IMR-90 (cell line): ENCODE data around the gene SEMA3C.

Experiments
- BHLHE40 ChIP-seq: fragments of 150-350 bp; IDR thresholded peaks from 2 replicates; pipeline ENCODE4 v1.6.1; 2016; ENCODE audit warnings: mild to moderate bottlenecking, low read depth, low read length
- POLR2A ChIP-seq: IDR thresholded peaks from 2 replicates; pipeline ENCODE4 v1.6.1; 2012; ENCODE audit warnings: mild to moderate bottlenecking, low read depth, low read length
- SMC3 ChIP-seq: fragments of 150-350 bp; IDR thresholded peaks from 2 replicates; pipeline ENCODE4 v1.6.1; 2016; ENCODE audit warnings: low read depth, mild to moderate bottlenecking, antibody characterized with exemption, low read length, moderate library complexity
- TF ChIP-seq, protein P1 (sequence below): conservative IDR thresholded peaks from 2 replicates; pipeline ENCODE4 v1.5.1; 2012; ENCODE audit warnings: mild to moderate bottlenecking, low read depth, low read length, improper control_type of control experiment

DNA sequence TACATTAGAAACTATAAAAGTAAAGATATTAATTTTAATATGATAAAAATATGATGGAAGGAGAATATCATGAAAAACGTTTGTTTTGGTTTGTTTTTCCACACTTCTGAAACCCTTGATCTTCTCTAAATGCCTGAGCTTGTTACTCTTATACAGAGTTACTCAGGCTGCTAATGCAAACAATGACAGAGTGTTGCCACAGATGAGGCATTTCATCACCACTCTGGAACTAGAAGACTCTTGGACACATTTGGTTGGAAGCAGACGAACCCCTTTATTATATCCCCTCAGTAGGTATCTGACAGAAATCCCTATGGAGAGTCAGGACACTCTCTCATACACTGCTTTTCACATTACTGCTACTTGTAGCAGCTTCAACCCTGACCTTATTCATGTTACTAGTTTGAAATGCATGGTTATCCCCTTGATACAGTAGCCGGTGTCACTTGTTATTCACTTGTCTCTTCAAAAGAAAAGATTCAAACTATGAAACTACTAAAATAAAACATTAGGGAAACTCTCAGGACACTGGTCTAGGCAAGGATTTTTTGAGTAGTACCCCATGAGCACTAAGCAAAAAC, 66.9 kb downstream of the SEMA3C start:
- TF ChIP-seq POLR2A (no peak), BHLHE40 (no peak), SMC3 (no peak)
- TF ChIP-seq, protein P1, sequence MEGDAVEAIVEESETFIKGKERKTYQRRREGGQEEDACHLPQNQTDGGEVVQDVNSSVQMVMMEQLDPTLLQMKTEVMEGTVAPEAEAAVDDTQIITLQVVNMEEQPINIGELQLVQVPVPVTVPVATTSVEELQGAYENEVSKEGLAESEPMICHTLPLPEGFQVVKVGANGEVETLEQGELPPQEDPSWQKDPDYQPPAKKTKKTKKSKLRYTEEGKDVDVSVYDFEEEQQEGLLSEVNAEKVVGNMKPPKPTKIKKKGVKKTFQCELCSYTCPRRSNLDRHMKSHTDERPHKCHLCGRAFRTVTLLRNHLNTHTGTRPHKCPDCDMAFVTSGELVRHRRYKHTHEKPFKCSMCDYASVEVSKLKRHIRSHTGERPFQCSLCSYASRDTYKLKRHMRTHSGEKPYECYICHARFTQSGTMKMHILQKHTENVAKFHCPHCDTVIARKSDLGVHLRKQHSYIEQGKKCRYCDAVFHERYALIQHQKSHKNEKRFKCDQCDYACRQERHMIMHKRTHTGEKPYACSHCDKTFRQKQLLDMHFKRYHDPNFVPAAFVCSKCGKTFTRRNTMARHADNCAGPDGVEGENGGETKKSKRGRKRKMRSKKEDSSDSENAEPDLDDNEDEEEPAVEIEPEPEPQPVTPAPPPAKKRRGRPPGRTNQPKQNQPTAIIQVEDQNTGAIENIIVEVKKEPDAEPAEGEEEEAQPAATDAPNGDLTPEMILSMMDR = no peak
